ENCODE measurements around the gene PSMB3. TPM values are rescaled to one million over a fixed set of nuclear protein-coding genes. Genes with fewer than 3 reads are reported as not detected.

Gene PSMB3
- total RNA-seq, 1 donor from 2014 or later = 175 TPM

GRCh38 chr17:38739305-38739704 is 13.2 kb upstream of the PSMB3 start:
- no peak for DNase-seq (ENCODE audit: low spot score)
- Mint-ChIP-seq H3K9me3 (ENCODE audit: unreplicated experiment) (no peaks in the 10 kb centered on the region), H3K4me3 (ENCODE audit: unreplicated experiment) (no peak overlapping the region), H3K27me3 (ENCODE audit: unreplicated experiment) (peaks cover 5% of the 10 kb centered on the region), H3K36me3 (ENCODE audit: low read depth, unreplicated experiment) (peaks cover 13% of the 10 kb centered on the region), H3K27ac (ENCODE audit: unreplicated experiment) (no peak overlapping the region), H3K4me1 (ENCODE audit: unreplicated experiment) (peaks cover 23% of the 10 kb centered on the region)
- TF ChIP-seq CTCF (IDR thresholded peaks at IDR 0.05; ENCODE audit: unreplicated experiment) = no peak

- peaks cover 27% of the 10 kb centered on the region for H3K4me1 Mint-ChIP-seq (ENCODE audit: unreplicated experiment)
- peaks cover 12% of the 10 kb centered on the region for H3K27me3 Mint-ChIP-seq (ENCODE audit: unreplicated experiment)
- H3K27ac Mint-ChIP-seq (ENCODE audit: unreplicated experiment) = no peak overlapping the region
- H3K4me3 Mint-ChIP-seq (ENCODE audit: unreplicated experiment) = no peak overlapping the region
- H3K36me3 Mint-ChIP-seq (ENCODE audit: low read depth, unreplicated experiment) = peaks cover 17% of the 10 kb centered on the region
- no peak for TF ChIP-seq CTCF (IDR thresholded peaks at IDR 0.05; ENCODE audit: unreplicated experiment)
- no peak for DNase-seq (ENCODE audit: low spot score)
- no peaks in the 10 kb centered on the region for H3K9me3 Mint-ChIP-seq (ENCODE audit: unreplicated experiment)
Observed at GRCh38 chr17:38740044-38740443, 12.5 kb upstream of the PSMB3 start.

GRCh38 chr17:38740806-38741205 is 11.7 kb upstream of the PSMB3 start:
- Mint-ChIP-seq H3K27ac (ENCODE audit: unreplicated experiment) (peak overlapping the region; percentile 86), H3K4me3 (ENCODE audit: unreplicated experiment) (peak overlapping the region; percentile 76), H3K27me3 (ENCODE audit: unreplicated experiment) (peaks cover 12% of the 10 kb centered on the region)

GRCh38 chr17:38741461-38741860 is 11.1 kb upstream of the PSMB3 start:
- Mint-ChIP-seq H3K4me1 (ENCODE audit: unreplicated experiment) (peaks cover 37% of the 10 kb centered on the region), H3K4me3 (ENCODE audit: unreplicated experiment) (no peak overlapping the region), H3K27me3 (ENCODE audit: unreplicated experiment) (peaks cover 12% of the 10 kb centered on the region), H3K27ac (ENCODE audit: unreplicated experiment) (no peak overlapping the region), H3K9me3 (ENCODE audit: unreplicated experiment) (no peaks in the 10 kb centered on the region), H3K36me3 (ENCODE audit: low read depth, unreplicated experiment) (peaks cover 20% of the 10 kb centered on the region)
- DNase-seq (ENCODE audit: low spot score) = no peak
- TF ChIP-seq CTCF (IDR thresholded peaks at IDR 0.05; ENCODE audit: unreplicated experiment) = no peak

More at GRCh38 chr17:38740806-38741205, 11.7 kb upstream of the PSMB3 start:
- Mint-ChIP-seq H3K9me3 (ENCODE audit: unreplicated experiment) (no peaks in the 10 kb centered on the region), H3K36me3 (ENCODE audit: low read depth, unreplicated experiment) (peaks cover 14% of the 10 kb centered on the region), H3K4me1 (ENCODE audit: unreplicated experiment) (peaks cover 31% of the 10 kb centered on the region)
- DNase-seq (ENCODE audit: low spot score) = no peak
- TF ChIP-seq CTCF (IDR thresholded peaks at IDR 0.05; ENCODE audit: unreplicated experiment) = no peak

- no peak overlapping the region for H3K27ac Mint-ChIP-seq (ENCODE audit: unreplicated experiment)
- peaks cover 14% of the 10 kb centered on the region for H3K27me3 Mint-ChIP-seq (ENCODE audit: unreplicated experiment)
- no peak for DNase-seq (ENCODE audit: low spot score)
- H3K9me3 Mint-ChIP-seq (ENCODE audit: unreplicated experiment) = no peaks in the 10 kb centered on the region
- peaks cover 20% of the 10 kb centered on the region for H3K36me3 Mint-ChIP-seq (ENCODE audit: low read depth, unreplicated experiment)
- no peak overlapping the region for H3K4me3 Mint-ChIP-seq (ENCODE audit: unreplicated experiment)
- no peak for TF ChIP-seq CTCF (IDR thresholded peaks at IDR 0.05; ENCODE audit: unreplicated experiment)
- H3K4me1 Mint-ChIP-seq (ENCODE audit: unreplicated experiment) = peaks cover 42% of the 10 kb centered on the region
Observed at GRCh38 chr17:38741921-38742410, 10.6 kb upstream of the PSMB3 start.
